A549 (cell line): ENCODE measurements around the gene FAM124B. TPM values are rescaled to one million over a fixed set of nuclear protein-coding genes. Genes with fewer than 3 reads are reported as not detected.

ENCODE experiments used
- ATAC-seq, 2 experiments: fragments of 200-7000 bp in 1 of 2; fragments of >200 bp in 1 of 2; cut with Nextera tagmentation in 1 of 2; cut with Tn5 transposase in 1 of 2; 3 replicates each; pipeline versions ENCODE4 v1.8.0 to v1.9.1; 2018 to 2020; ENCODE audit warnings: mild to moderate bottlenecking in 1 of 2, moderate library complexity in 1 of 2
- CTCF ChIA-PET: fragments of 300-600 bp; sonication (Branson Sonifier 250); formaldehyde crosslinking; extraction: SDS; loops from one replicate; lab custom pipeline; 2021; ENCODE audit warnings: antibody characterized with exemption, inconsistent platforms; lab: Yijun Ruan, JAX
- POLR2A ChIA-PET: fragments of 350-600 bp; formaldehyde crosslinking; extraction: SDS; loops from one replicate; lab custom pipeline; 2021; ENCODE audit warnings: antibody characterized with exemption, inconsistent platforms; lab: Yijun Ruan, JAX
- DNase-seq, 2 experiments: peaks; one replicate each; pipeline versions ENCODE4 v3.0.0 to v3.0.0-alpha.2; 2011 to 2016; ENCODE audit warnings: low read depth in 1 of 2, low spot score in 1 of 2
- FAIRE-seq: peaks from 2 replicates; lab custom pipeline; 2011; peaks lifted over from hg19 to GRCh38; lab: Jason Lieb, UNC
- H3K27ac ChIP-seq, 2 experiments: fragments of >200 bp; sonication (Bioruptor Twin); formaldehyde crosslinking; 3 replicates each; pipeline ENCODE4 v1.5.1; 2016 to 2017
- H3K4me1 ChIP-seq: fragments of >200 bp; sonication (Bioruptor Twin); formaldehyde crosslinking; 3 replicates; pipeline ENCODE4 v1.6.1; 2016
- H3K4me2 ChIP-seq: fragments of >200 bp; sonication (Bioruptor Twin); formaldehyde crosslinking; 3 replicates; pipeline ENCODE4 v1.6.1; 2016
- H3K4me3 ChIP-seq: fragments of >200 bp; sonication (Bioruptor Twin); formaldehyde crosslinking; 3 replicates; pipeline ENCODE4 v1.5.1; 2016
- H3K9me3 ChIP-seq: fragments of >200 bp; sonication (Bioruptor Twin); formaldehyde crosslinking; 3 replicates; pipeline ENCODE4 v1.6.1; 2016
- BCL3 ChIP-seq: fragments of >200 bp; sonication (Bioruptor Twin); formaldehyde crosslinking; IDR thresholded peaks from 3 replicates; pipeline ENCODE4 v1.6.1; 2016
- EHMT2 ChIP-seq: fragments of 200-600 bp; sonication (generic); IDR thresholded peaks from 2 replicates; pipeline ENCODE4 v1.6.1; 2016; ENCODE audit warnings: antibody characterized with exemption, low read depth, mild to moderate bottlenecking, moderate library complexity
- MAFK ChIP-seq: fragments of 450-650 bp; IDR thresholded peaks from 2 replicates; pipeline ENCODE4 v1.6.1; 2014; ENCODE audit not compliant: partially characterized antibody
- MYC ChIP-seq: IDR thresholded peaks from 2 replicates; pipeline ENCODE4 v1.6.1; 2012; ENCODE audit warnings: mild to moderate bottlenecking, inconsistent platforms, low read length, improper control_type of control experiment, borderline replicate concordance
- POLR2A ChIP-seq: IDR thresholded peaks from 2 replicates; pipeline ENCODE4 v1.6.1; 2012; ENCODE audit warnings: mild to moderate bottlenecking, low read length
- RAD21 ChIP-seq, 2 experiments: fragments of >200 bp in 1 of 2; sonication (Bioruptor Twin) in 1 of 2; formaldehyde crosslinking in 1 of 2; IDR thresholded peaks in 1 of 2; conservative IDR thresholded peaks in 1 of 2; 2 replicates in 1 of 2; 3 replicates in 1 of 2; pipeline ENCODE4 v1.6.1; 2012 to 2018; ENCODE audit warnings: inconsistent platforms in 1 of 2
- RFX5 ChIP-seq: fragments of 450-650 bp; IDR thresholded peaks from 2 replicates; pipeline ENCODE4 v1.7.1; 2014; ENCODE audit warnings: antibody characterized with exemption, mild to moderate bottlenecking, moderate library complexity
- TFCP2L1 ChIP-seq: fragments of 250-450 bp; sonication (Bioruptor Pico); IDR thresholded peaks from 2 replicates; pipeline ENCODE4 v1.5.0; 2021; ENCODE audit warnings: mild to moderate bottlenecking
- WGBS: methylation state at CpG from one replicate; pipeline ENCODE4 v1.1.6; 2017; ENCODE audit errors: missing lambda C conversion rate; 5-methylcytosine and 5-hydroxymethylcytosine counted together
- polyA plus RNA-seq, 4 experiments: library from polyadenylated mRNA; depleted of rRNA in 3 of 4; stranded (reverse); fragments of >200 nt; fragmentation: RNase III in 1 of 4; extraction: RNeasy Plus Mini Kit Qiagen cat#74134 plus additional on column Dnase treatment in 1 of 4; gene quantifications; 2 replicates in 3 of 4; 3 replicates in 1 of 4; pipeline ENCODE4 v1.2.3, GENCODE V29; 2011 to 2017
- TF ChIP-seq, protein P1 (sequence below): fragments of >200 bp; sonication (Bioruptor Twin); formaldehyde crosslinking; IDR thresholded peaks from 3 replicates; pipeline ENCODE4 v1.5.1; 2016

Gene FAM124B
- polyA plus RNA-seq, 2 of the 4 experiments (the other 2 are of a cell fraction) = not detected

DNA sequence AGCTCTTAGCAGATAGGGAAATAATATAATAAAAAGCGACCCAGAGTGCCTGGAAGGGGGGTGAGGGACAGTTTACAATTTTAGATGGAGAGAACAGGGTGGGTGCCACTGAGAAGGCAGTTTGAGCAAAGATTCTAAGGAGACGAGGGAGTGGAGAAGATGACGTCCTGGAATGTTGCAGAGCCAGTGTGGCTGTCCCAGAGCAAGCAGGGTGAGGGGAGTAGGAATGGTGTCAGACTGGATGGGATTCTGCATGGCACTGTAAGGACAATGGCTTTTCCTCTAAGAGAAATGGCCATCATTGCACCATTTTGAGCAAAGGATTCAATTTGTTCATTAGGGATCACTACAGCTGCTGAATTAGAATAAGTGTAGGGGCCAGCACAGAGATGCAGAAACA lies 73.1 kb downstream of the FAM124B start:
- FAIRE-seq = no peak
- TF ChIP-seq RAD21 (conservative IDR thresholded peaks at IDR 0.05 in 1 of 2, IDR thresholded peaks at IDR 0.05 in 1 of 2) (no peak), RFX5 (no peak), TFCP2L1 (no peak), MYC (no peak), MAFK (no peak), BCL3 (no peak), POLR2A (no peak), EHMT2 (no peak)
- TF ChIP-seq, protein P1, sequence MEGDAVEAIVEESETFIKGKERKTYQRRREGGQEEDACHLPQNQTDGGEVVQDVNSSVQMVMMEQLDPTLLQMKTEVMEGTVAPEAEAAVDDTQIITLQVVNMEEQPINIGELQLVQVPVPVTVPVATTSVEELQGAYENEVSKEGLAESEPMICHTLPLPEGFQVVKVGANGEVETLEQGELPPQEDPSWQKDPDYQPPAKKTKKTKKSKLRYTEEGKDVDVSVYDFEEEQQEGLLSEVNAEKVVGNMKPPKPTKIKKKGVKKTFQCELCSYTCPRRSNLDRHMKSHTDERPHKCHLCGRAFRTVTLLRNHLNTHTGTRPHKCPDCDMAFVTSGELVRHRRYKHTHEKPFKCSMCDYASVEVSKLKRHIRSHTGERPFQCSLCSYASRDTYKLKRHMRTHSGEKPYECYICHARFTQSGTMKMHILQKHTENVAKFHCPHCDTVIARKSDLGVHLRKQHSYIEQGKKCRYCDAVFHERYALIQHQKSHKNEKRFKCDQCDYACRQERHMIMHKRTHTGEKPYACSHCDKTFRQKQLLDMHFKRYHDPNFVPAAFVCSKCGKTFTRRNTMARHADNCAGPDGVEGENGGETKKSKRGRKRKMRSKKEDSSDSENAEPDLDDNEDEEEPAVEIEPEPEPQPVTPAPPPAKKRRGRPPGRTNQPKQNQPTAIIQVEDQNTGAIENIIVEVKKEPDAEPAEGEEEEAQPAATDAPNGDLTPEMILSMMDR = no peak
- TF ChIP-seq, all 56 proteins: peak for 0
- no peak overlapping the region for H3K4me3 ChIP-seq
- 48% methylated on average over 3 of the region's 3 CpGs for WGBS
- POLR2A ChIA-PET = no interaction called here
- H3K4me1 ChIP-seq = no peaks in the 10 kb centered on the region
- DNase-seq (no peak), ATAC-seq (no peak)
- CTCF ChIA-PET = no interaction called here
- H3K4me2 ChIP-seq = no peak overlapping the region
- no peaks in the 10 kb centered on the region for H3K9me3 ChIP-seq
- no peak overlapping the region for H3K27ac ChIP-seq

Other genes starting within 250 kb of the FAM124B start
- gene CUL3, start 183.3 kb upstream of the FAM124B start, polyA plus RNA-seq (2011; rRNA removed) = 73.9 and 79.3 TPM in 2 replicates
- gene CUL3, start 183.3 kb upstream of the FAM124B start, polyA plus RNA-seq (2017; fragmentation: RNase III; extraction: RNeasy Plus Mini Kit Qiagen cat#74134 plus additional on column Dnase treatment) = 68.9 to 78.9 TPM (median 70.5 TPM) in 3 replicates